HG02642 (cell line): ENCODE data around the gene ZNF546.
A peak's percentile ranks its signal among the peaks of the same experiment; 100 is the strongest.
"Not testable (repeated sequence)": the region's sequence is repeated elsewhere in the genome, so short reads cannot be mapped to it uniquely, and the experiment has no call there.

Experiments used
- ATAC-seq: cut with Tn5 transposase; IDR thresholded peaks from one replicate; pipeline ENCODE4 v1.9.1; 2021; ENCODE audit warnings: mild to moderate bottlenecking; ENCODE audit not compliant: unreplicated experiment, poor library complexity

Gene ZNF546

GRCh38 chr19:39983695-39984300, 13.1 kb upstream of the ZNF546 start:
- no peak for ATAC-seq

- ATAC-seq, result no peak
Observed at GRCh38 chr19:39986643-39987042, 10.2 kb upstream of the ZNF546 start.

- no peak for ATAC-seq
Observed at GRCh38 chr19:39987167-39987566, 9.7 kb upstream of the ZNF546 start.

GRCh38 chr19:39987596-39987995, 9.3 kb upstream of the ZNF546 start:
- no peak for ATAC-seq

GRCh38 chr19:39993605-39994004, 3.3 kb upstream of the ZNF546 start:
- ATAC-seq, result no peak

GRCh38 chr19:39994361-39994760, 2.5 kb upstream of the ZNF546 start:
- no peak for ATAC-seq

- no peak for ATAC-seq
Observed at GRCh38 chr19:39995794-39996193, 1.1 kb upstream of the ZNF546 start.

- ATAC-seq, result peak; percentile 20
Observed at GRCh38 chr19:39996218-39996810, 546 bp upstream of the ZNF546 start.

- ATAC-seq, result peak; percentile 16
Observed at GRCh38 chr19:39997638-39998216, 867 bp downstream of the ZNF546 start.

- ATAC-seq, result no peak
Observed at GRCh38 chr19:39998501-39998900, 1.6 kb downstream of the ZNF546 start.

- ATAC-seq, result no peak
Observed at GRCh38 chr19:40005691-40006272, 8.9 kb downstream of the ZNF546 start.

GRCh38 chr19:40006273-40006691, 9.4 kb downstream of the ZNF546 start:
- no peak for ATAC-seq

GRCh38 chr19:40009674-40010073, 12.8 kb downstream of the ZNF546 start:
- ATAC-seq, result no peak

GRCh38 chr19:40013991-40014390, 17.1 kb downstream of the ZNF546 start:
- no peak for ATAC-seq

GRCh38 chr19:40023969-40024368, 27.1 kb downstream of the ZNF546 start:
- no peak for ATAC-seq

GRCh38 chr19:40025938-40026596, 29.2 kb downstream of the ZNF546 start:
- no peak for ATAC-seq

GRCh38 chr19:40026597-40026970, 29.7 kb downstream of the ZNF546 start:
- ATAC-seq, result no peak

GRCh38 chr19:40033989-40034560, 37.2 kb downstream of the ZNF546 start:
- ATAC-seq, result no peak

GRCh38 chr19:40035996-40036395, 39.1 kb downstream of the ZNF546 start:
- no peak for ATAC-seq

GRCh38 chr19:40038047-40038446, 41.2 kb downstream of the ZNF546 start:
- not testable (repeated sequence) for ATAC-seq

- ATAC-seq, result not testable (repeated sequence)
Observed at GRCh38 chr19:40041718-40042117, 44.9 kb downstream of the ZNF546 start.
